WTC11 (cell line): ENCODE results near the gene ISM1. TPM values are rescaled to one million over a fixed set of nuclear protein-coding genes. Genes with fewer than 3 reads are reported as not detected.

Experiments
- ATAC-seq: fragments of 200-7000 bp; cut with Tn5 transposase; 2 replicates; pipeline ENCODE4 v1.10.0; 2021; ENCODE audit warnings: mild to moderate bottlenecking, moderate library complexity
- CTCF ChIA-PET: fragments of 300-600 bp; sonication (Branson Sonifier 250); formaldehyde crosslinking; loops from one replicate; lab custom pipeline; 2021; ENCODE audit warnings: antibody characterized with exemption; lab: Charles Lee
- POLR2A ChIA-PET: fragments of 350-600 bp; sonication (Branson Sonifier 250); formaldehyde crosslinking; loops from one replicate; lab custom pipeline; 2021; ENCODE audit warnings: antibody characterized with exemption; lab: Charles Lee
- DNase-seq: peaks from one replicate; pipeline ENCODE4 v3.0.0; 2021; ENCODE audit warnings: low spot score
- H3K27ac Mint-ChIP-seq: 2 replicates; pipeline ENCODE4 v1.8.0; 2021; ENCODE audit warnings: mixed read lengths
- H3K27me3 Mint-ChIP-seq: 2 replicates; pipeline ENCODE4 v1.8.0; 2021; ENCODE audit warnings: low read depth, mild to moderate bottlenecking, moderate library complexity, mixed read lengths
- H3K36me3 Mint-ChIP-seq: 2 replicates; pipeline ENCODE4 v1.8.0; 2021; ENCODE audit warnings: mixed read lengths
- H3K4me1 Mint-ChIP-seq: 2 replicates; pipeline ENCODE4 v1.8.0; 2022; ENCODE audit warnings: mixed read lengths
- H3K4me3 Mint-ChIP-seq: 2 replicates; pipeline ENCODE4 v1.8.0; 2021; ENCODE audit warnings: mild to moderate bottlenecking, moderate library complexity, mixed read lengths
- H3K9me3 Mint-ChIP-seq: 2 replicates; pipeline ENCODE4 v1.8.0; 2021; ENCODE audit warnings: mixed read lengths
- CBFB ChIP-seq: sonication (generic); formaldehyde crosslinking; IDR thresholded peaks from 2 replicates; pipeline ENCODE4 v1.8.1; 2022; ENCODE audit warnings: mild to moderate bottlenecking, low read depth, missing genetic modification reagents
- ESRRA ChIP-seq: sonication (generic); formaldehyde crosslinking; IDR thresholded peaks from 2 replicates; pipeline ENCODE4 v1.8.1; 2022; ENCODE audit warnings: mild to moderate bottlenecking, missing genetic modification reagents, borderline replicate concordance
- NFE2L1 ChIP-seq: sonication (generic); formaldehyde crosslinking; IDR thresholded peaks from 2 replicates; pipeline ENCODE4 v1.8.1; 2023; ENCODE audit warnings: missing genetic modification reagents
- RORB ChIP-seq: fragments of 250-450 bp; sonication (Bioruptor Pico); IDR thresholded peaks from 2 replicates; pipeline ENCODE4 v1.9.0; 2021; ENCODE audit warnings: mild to moderate bottlenecking
- TEAD1 ChIP-seq: sonication (generic); formaldehyde crosslinking; IDR thresholded peaks from 2 replicates; pipeline ENCODE4 v1.8.0; 2022; ENCODE audit warnings: mild to moderate bottlenecking, missing genetic modification reagents
- ZNF138 ChIP-seq: sonication (generic); formaldehyde crosslinking; conservative IDR thresholded peaks from 2 replicates; pipeline ENCODE4 v1.8.1; 2022; ENCODE audit warnings: mild to moderate bottlenecking, moderate library complexity, missing genetic modification reagents
- ZNF263 ChIP-seq: sonication (generic); formaldehyde crosslinking; IDR thresholded peaks from 2 replicates; pipeline ENCODE4 v1.8.1; 2022; ENCODE audit warnings: low read depth, mild to moderate bottlenecking, moderate library complexity, missing genetic modification reagents
- total RNA-seq: library from RNA; stranded (reverse); gene quantifications from 3 replicates; pipeline ENCODE4 v1.2.3, GENCODE V29; 2021
- TF ChIP-seq, protein P1 (sequence below): sonication (generic); formaldehyde crosslinking; IDR thresholded peaks from 2 replicates; pipeline ENCODE4 v1.8.1; 2023; ENCODE audit warnings: mild to moderate bottlenecking, missing genetic modification reagents, moderate library complexity
- TF ChIP-seq, protein P2 (sequence below): sonication (generic); formaldehyde crosslinking; IDR thresholded peaks from 2 replicates; pipeline ENCODE4 v1.8.1; 2022; ENCODE audit warnings: missing genetic modification reagents, borderline replicate concordance
- TF ChIP-seq, protein P3 (sequence below): sonication (generic); formaldehyde crosslinking; conservative IDR thresholded peaks from 2 replicates; pipeline ENCODE4 v1.8.1; 2023; ENCODE audit warnings: mild to moderate bottlenecking, low read depth, missing genetic modification reagents, moderate library complexity
- TF ChIP-seq, protein P4 (sequence below): sonication (generic); formaldehyde crosslinking; IDR thresholded peaks from 2 replicates; pipeline ENCODE4 v1.8.1; 2023; ENCODE audit warnings: mild to moderate bottlenecking, missing genetic modification reagents, moderate library complexity
- TF ChIP-seq, protein P5 (sequence below): fragments of 250-450 bp; sonication (Bioruptor Pico); IDR thresholded peaks from 2 replicates; pipeline ENCODE4 v2.1.2; 2022; ENCODE audit warnings: mild to moderate bottlenecking, moderate library complexity
- TF ChIP-seq, protein P6 (sequence below): fragments of 250-450 bp; sonication (Bioruptor Pico); IDR thresholded peaks from 2 replicates; pipeline ENCODE4 v1.9.0; 2021; ENCODE audit warnings: mild to moderate bottlenecking
- TF ChIP-seq, protein P7 (sequence below): sonication (generic); formaldehyde crosslinking; IDR thresholded peaks from 2 replicates; pipeline ENCODE4 v1.8.0; 2022; ENCODE audit warnings: mild to moderate bottlenecking, missing genetic modification reagents
- TF ChIP-seq, protein P8 (sequence below): sonication (generic); formaldehyde crosslinking; IDR thresholded peaks from 2 replicates; pipeline ENCODE4 v1.8.0; 2023; ENCODE audit warnings: mild to moderate bottlenecking, missing genetic modification reagents

ISM1 gene
- total RNA-seq, 1 experiment from 2014 or later = 0.52 TPM

DNA sequence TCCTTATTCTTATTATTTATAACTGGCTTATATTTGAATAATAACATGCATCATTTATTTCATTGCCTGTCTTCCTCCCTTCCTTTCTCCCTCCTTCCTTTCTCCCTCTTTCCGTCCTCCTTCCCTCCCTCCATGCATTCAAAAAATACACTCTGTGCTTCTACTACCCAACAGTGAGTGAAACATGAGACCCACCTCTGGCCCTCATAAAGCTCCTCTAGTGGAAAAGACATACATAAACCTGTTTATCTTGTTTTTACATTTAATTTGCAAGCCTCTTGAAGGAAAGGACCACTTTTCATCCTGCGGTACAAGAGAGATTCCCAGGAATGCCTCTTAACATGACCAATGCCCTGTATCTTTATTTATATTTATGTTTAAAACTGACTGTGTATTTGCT, 21.8 kb upstream of the ISM1 start:
- no peak overlapping the region for H3K4me3 Mint-ChIP-seq
- peaks cover 25% of the 10 kb centered on the region for H3K4me1 Mint-ChIP-seq
- peak; percentile 27 for ATAC-seq
- H3K27me3 Mint-ChIP-seq = no peaks in the 10 kb centered on the region
- TF ChIP-seq, protein P1, sequence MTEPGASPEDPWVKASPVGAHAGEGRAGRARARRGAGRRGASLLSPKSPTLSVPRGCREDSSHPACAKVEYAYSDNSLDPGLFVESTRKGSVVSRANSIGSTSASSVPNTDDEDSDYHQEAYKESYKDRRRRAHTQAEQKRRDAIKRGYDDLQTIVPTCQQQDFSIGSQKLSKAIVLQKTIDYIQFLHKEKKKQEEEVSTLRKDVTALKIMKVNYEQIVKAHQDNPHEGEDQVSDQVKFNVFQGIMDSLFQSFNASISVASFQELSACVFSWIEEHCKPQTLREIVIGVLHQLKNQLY (CRISPR knock-in tag) = no peak
- TF ChIP-seq, protein P2, sequence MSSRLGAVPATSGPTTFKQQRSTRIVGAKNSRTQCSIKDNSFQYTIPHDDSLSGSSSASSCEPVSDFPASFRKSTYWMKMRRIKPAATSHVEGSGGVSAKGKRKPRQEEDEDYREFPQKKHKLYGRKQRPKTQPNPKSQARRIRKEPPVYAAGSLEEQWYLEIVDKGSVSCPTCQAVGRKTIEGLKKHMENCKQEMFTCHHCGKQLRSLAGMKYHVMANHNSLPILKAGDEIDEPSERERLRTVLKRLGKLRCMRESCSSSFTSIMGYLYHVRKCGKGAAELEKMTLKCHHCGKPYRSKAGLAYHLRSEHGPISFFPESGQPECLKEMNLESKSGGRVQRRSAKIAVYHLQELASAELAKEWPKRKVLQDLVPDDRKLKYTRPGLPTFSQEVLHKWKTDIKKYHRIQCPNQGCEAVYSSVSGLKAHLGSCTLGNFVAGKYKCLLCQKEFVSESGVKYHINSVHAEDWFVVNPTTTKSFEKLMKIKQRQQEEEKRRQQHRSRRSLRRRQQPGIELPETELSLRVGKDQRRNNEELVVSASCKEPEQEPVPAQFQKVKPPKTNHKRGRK (CRISPR knock-in tag) = no peak
- no peak for TF ChIP-seq RORB (CRISPR knock-in tag)
- no peak for TF ChIP-seq NFE2L1 (CRISPR knock-in tag)
- TF ChIP-seq TEAD1 (CRISPR knock-in tag) = no peak
- TF ChIP-seq, protein P3, sequence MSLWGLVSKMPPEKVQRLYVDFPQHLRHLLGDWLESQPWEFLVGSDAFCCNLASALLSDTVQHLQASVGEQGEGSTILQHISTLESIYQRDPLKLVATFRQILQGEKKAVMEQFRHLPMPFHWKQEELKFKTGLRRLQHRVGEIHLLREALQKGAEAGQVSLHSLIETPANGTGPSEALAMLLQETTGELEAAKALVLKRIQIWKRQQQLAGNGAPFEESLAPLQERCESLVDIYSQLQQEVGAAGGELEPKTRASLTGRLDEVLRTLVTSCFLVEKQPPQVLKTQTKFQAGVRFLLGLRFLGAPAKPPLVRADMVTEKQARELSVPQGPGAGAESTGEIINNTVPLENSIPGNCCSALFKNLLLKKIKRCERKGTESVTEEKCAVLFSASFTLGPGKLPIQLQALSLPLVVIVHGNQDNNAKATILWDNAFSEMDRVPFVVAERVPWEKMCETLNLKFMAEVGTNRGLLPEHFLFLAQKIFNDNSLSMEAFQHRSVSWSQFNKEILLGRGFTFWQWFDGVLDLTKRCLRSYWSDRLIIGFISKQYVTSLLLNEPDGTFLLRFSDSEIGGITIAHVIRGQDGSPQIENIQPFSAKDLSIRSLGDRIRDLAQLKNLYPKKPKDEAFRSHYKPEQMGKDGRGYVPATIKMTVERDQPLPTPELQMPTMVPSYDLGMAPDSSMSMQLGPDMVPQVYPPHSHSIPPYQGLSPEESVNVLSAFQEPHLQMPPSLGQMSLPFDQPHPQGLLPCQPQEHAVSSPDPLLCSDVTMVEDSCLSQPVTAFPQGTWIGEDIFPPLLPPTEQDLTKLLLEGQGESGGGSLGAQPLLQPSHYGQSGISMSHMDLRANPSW (CRISPR knock-in tag) = no peak
- TF ChIP-seq ZNF263 (CRISPR knock-in tag) = no peak
- TF ChIP-seq, protein P4, sequence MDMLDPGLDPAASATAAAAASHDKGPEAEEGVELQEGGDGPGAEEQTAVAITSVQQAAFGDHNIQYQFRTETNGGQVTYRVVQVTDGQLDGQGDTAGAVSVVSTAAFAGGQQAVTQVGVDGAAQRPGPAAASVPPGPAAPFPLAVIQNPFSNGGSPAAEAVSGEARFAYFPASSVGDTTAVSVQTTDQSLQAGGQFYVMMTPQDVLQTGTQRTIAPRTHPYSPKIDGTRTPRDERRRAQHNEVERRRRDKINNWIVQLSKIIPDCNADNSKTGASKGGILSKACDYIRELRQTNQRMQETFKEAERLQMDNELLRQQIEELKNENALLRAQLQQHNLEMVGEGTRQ = no peak
- TF ChIP-seq CBFB (CRISPR knock-in tag) = no peak
- TF ChIP-seq, protein P5, sequence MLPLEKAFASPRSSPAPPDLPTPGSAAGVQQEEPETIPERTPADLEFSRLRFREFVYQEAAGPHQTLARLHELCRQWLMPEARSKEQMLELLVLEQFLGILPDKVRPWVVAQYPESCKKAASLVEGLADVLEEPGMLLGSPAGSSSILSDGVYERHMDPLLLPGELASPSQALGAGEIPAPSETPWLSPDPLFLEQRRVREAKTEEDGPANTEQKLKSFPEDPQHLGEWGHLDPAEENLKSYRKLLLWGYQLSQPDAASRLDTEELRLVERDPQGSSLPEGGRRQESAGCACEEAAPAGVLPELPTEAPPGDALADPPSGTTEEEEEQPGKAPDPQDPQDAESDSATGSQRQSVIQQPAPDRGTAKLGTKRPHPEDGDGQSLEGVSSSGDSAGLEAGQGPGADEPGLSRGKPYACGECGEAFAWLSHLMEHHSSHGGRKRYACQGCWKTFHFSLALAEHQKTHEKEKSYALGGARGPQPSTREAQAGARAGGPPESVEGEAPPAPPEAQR (CRISPR knock-in tag) = no peak
- TF ChIP-seq, protein P6, sequence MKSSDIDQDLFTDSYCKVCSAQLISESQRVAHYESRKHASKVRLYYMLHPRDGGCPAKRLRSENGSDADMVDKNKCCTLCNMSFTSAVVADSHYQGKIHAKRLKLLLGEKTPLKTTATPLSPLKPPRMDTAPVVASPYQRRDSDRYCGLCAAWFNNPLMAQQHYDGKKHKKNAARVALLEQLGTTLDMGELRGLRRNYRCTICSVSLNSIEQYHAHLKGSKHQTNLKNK (CRISPR knock-in tag) = no peak
- TF ChIP-seq, protein P7, sequence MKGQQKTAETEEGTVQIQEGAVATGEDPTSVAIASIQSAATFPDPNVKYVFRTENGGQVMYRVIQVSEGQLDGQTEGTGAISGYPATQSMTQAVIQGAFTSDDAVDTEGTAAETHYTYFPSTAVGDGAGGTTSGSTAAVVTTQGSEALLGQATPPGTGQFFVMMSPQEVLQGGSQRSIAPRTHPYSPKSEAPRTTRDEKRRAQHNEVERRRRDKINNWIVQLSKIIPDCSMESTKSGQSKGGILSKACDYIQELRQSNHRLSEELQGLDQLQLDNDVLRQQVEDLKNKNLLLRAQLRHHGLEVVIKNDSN (CRISPR knock-in tag) = no peak
- no peak for TF ChIP-seq ESRRA (CRISPR knock-in tag)
- TF ChIP-seq, protein P8, sequence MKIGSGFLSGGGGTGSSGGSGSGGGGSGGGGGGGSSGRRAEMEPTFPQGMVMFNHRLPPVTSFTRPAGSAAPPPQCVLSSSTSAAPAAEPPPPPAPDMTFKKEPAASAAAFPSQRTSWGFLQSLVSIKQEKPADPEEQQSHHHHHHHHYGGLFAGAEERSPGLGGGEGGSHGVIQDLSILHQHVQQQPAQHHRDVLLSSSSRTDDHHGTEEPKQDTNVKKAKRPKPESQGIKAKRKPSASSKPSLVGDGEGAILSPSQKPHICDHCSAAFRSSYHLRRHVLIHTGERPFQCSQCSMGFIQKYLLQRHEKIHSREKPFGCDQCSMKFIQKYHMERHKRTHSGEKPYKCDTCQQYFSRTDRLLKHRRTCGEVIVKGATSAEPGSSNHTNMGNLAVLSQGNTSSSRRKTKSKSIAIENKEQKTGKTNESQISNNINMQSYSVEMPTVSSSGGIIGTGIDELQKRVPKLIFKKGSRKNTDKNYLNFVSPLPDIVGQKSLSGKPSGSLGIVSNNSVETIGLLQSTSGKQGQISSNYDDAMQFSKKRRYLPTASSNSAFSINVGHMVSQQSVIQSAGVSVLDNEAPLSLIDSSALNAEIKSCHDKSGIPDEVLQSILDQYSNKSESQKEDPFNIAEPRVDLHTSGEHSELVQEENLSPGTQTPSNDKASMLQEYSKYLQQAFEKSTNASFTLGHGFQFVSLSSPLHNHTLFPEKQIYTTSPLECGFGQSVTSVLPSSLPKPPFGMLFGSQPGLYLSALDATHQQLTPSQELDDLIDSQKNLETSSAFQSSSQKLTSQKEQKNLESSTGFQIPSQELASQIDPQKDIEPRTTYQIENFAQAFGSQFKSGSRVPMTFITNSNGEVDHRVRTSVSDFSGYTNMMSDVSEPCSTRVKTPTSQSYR (CRISPR knock-in tag) = no peak
- no peak for TF ChIP-seq ZNF138 (CRISPR knock-in tag)
- no peaks in the 10 kb centered on the region for H3K9me3 Mint-ChIP-seq
- POLR2A ChIA-PET = no interaction called here
- DNase-seq = no peak
- CTCF ChIA-PET = interaction anchor here (2.0 kb wide), 1 partner anchor 63 kb away, joined by 6 read pairs; no protein-coding TSS in a partner anchor
- no peaks in the 10 kb centered on the region for H3K36me3 Mint-ChIP-seq
- no peak overlapping the region for H3K27ac Mint-ChIP-seq
